ENCODE data around the gene SLC9A9.

DNA sequence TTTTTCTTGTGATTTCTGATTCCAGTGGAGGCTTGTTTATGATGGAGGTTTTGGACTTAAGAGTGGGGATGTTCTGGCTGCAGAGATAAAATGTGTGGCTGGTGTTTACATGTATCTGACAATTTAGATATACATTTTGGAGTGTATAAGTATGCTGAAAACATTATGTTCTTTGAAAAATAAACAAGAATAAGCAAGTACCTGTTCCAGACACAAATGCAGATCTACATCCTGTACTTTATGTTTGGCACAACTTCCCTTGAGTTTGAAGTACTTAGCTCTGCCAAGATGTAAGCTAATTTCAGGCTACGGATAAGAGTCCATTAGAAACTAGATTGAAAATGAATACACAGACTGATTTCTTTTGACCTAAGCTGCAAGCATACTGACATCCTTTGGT is 451.5 kb downstream of the SLC9A9 start:
- TF ChIP-seq POLR2A (IDR thresholded peaks at IDR 0.05) = no peak
- TF ChIP-seq CTCF (IDR thresholded peaks at IDR 0.05 in 8 of 11, conservative IDR thresholded peaks at IDR 0.05 in 3 of 11) = no peak
